ENCODE results near the gene NRN1.

NRN1 gene

GRCh38 chr6:6002005-6002847 lies 4.5 kb downstream of the NRN1 start:
- TF ChIP-seq CTCF (IDR thresholded peaks at IDR 0.05; ENCODE audit: low read depth, low read length) = no peak
- no peak for DNase-seq (ENCODE audit: extremely low read depth, low read depth)

- no peak for TF ChIP-seq CTCF (IDR thresholded peaks at IDR 0.05; ENCODE audit: low read depth, low read length)
- DNase-seq (ENCODE audit: extremely low read depth, low read depth) = no peak
These were observed 5.3 kb downstream of the NRN1 start for GRCh38 chr6:6001443-6001842.

GRCh38 chr6:5999688-6000608 lies 6.8 kb downstream of the NRN1 start:
- DNase-seq (ENCODE audit: extremely low read depth, low read depth) = no peak
- TF ChIP-seq CTCF (IDR thresholded peaks at IDR 0.05; ENCODE audit: low read depth, low read length) = no peak

GRCh38 chr6:5998711-5999687 lies 7.7 kb downstream of the NRN1 start:
- DNase-seq (ENCODE audit: extremely low read depth, low read depth) = no peak

DNA sequence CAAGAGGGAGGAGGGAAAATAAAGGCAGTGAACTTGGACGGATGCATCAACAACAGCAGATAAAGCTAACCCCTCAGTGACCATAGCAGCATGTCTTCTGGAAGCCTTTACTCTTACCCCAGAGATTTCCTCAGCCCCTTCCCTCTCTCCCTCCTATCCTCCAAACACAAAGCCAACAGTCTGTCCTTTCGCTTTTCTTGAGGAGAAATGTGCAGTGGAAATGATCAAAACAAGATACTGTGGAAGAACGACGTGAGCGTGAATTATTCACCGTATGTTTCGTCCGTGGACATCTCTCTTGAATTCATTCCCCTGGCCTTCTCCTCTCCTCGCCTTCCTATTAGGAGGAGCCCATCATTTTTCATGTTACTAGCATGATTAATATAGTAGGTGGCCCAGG lies 8.5 kb downstream of the NRN1 start:
- no peak for TF ChIP-seq CTCF (IDR thresholded peaks at IDR 0.05; ENCODE audit: low read depth, low read length)
- DNase-seq (ENCODE audit: extremely low read depth, low read depth) = no peak

More at GRCh38 chr6:5998711-5999687, 7.7 kb downstream of the NRN1 start:
- no peak; the same call in 1 of the 2 replicates for TF ChIP-seq CTCF (IDR thresholded peaks at IDR 0.05; ENCODE audit: low read depth, low read length)

GRCh38 chr6:5997420-5997987 lies 9.2 kb downstream of the NRN1 start:
- no peak for DNase-seq (ENCODE audit: extremely low read depth, low read depth)
- TF ChIP-seq CTCF (IDR thresholded peaks at IDR 0.05; ENCODE audit: low read depth, low read length) = no peak

Data from AG09319 (cell line).